Psoas muscle (tissue), 8 donors: ENCODE results near the gene CCNY. TPM values are rescaled to one million over a fixed set of nuclear protein-coding genes. Genes with fewer than 3 reads are reported as not detected.

Source experiments
- ATAC-seq, 4 donors: fragments of 200-7000 bp; cut with Tn5 transposase; one replicate each; pipeline ENCODE4 v1.9.1; 2020; ENCODE audit warnings: moderate library complexity in 3 of 4, mild to moderate bottlenecking in 2 of 4
- DNase-seq, 2 donors: peaks; one replicate each; pipeline ENCODE4 v3.0.0-alpha.2; 2020
- H3K27ac ChIP-seq: fragments of 200-600 bp; one replicate; pipeline ENCODE4 v1.8.0; 2022
- H3K27me3 ChIP-seq, 3 donors: fragments of 200-600 bp in 1 of 3; one replicate each; pipeline versions ENCODE4 v1.6.1 to v1.8.0; 2013 to 2022; ENCODE audit warnings: low read length in 2 of 3, mild to moderate bottlenecking in 2 of 3, moderate library complexity in 1 of 3; ENCODE audit not compliant: insufficient read depth in 3 of 3
- H3K36me3 ChIP-seq, 2 donors: fragments of 200-600 bp in 1 of 2; one replicate each; pipeline versions ENCODE4 v1.6.1 to v1.8.0; 2013 to 2022; ENCODE audit warnings: low read depth in 1 of 2, mild to moderate bottlenecking in 1 of 2, moderate library complexity in 1 of 2; ENCODE audit not compliant: insufficient read depth in 1 of 2
- H3K4me1 ChIP-seq: fragments of 200-600 bp; one replicate; pipeline ENCODE4 v1.8.0; 2022
- H3K4me3 ChIP-seq: fragments of 200-600 bp; one replicate; pipeline ENCODE4 v1.8.0; 2022; ENCODE audit warnings: mild to moderate bottlenecking
- H3K9me3 ChIP-seq: fragments of 200-600 bp; one replicate; pipeline ENCODE4 v1.8.0; 2022
- CTCF ChIP-seq: fragments of 200-600 bp; IDR thresholded peaks from one replicate; pipeline ENCODE4 v1.8.0; 2022; ENCODE audit warnings: antibody characterized with exemption
- WGBS, 3 donors: extraction: QIAGEN DNeasy Blood & Tissue Kit; methylation state at CpG; one replicate each; pipeline versions ENCODE4 v1.1.6 to v1.1.7; 2013; 5-methylcytosine and 5-hydroxymethylcytosine counted together
- intact Hi-C, 2 donors: fragments of 100-400 bp; cut with DNase I; formaldehyde crosslinking; loops; one replicate each; pipeline versions ENCODE4 v1.11.0 to v1.14.2; 2022
- polyA plus RNA-seq, 3 donors: library from polyadenylated mRNA; stranded (reverse); fragments of 200-250 nt; gene quantifications; one replicate each; pipeline ENCODE4 v1.2.3, GENCODE V29; 2013
- total RNA-seq, 4 donors: library from RNA; stranded (reverse); fragmentation: NEBNext Ultra II Directional in 2 of 4; extraction: Animal tissue kit (Norgen Biotek cat#: 25700) in 2 of 4; gene quantifications; one replicate each; pipeline versions ENCODE4 v1.2.1 to v1.2.4, GENCODE V29; 2021 to 2023
- donor health status: healthy with polysubstance abuse.
- donor health status: DM: no; HTN: no; CAD: no; lungs with moderate emphysema.
- donor health status: Bipolar disorder and iron deficiency.
- donor health status: healthy.
- donor health status: DM: yes; HTN: yes; CAD: no.
- donor health status: DM: no; HTN: no; CAD: no.
- donor health status: DM: no; HTN: no; CAD: no.
- donor health status: DM: yes; HTN: yes; CAD: no.

The CCNY gene
- total and polyA plus RNA-seq, 7 donors, result 21.2 to 55.8 (median 47.0) TPM

GRCh38 chr10:35355971-35356724 lies 19.8 kb downstream of the CCNY start:
- ATAC-seq (no peak), DNase-seq (no peak)
- intact Hi-C loops, result loop anchor here in 1 of 2 donors (5.0 kb wide), 1 partner anchor 56 kb away; no protein-coding TSS in a partner anchor
- Histone ChIP-seq H3K9me3 (no peaks in the 10 kb centered on the region), H3K36me3 (no peaks in the 10 kb centered on the region), H3K27me3 (no peaks in the 10 kb centered on the region), H3K4me3 (no peak overlapping the region), H3K27ac (no peak overlapping the region), H3K4me1 (peaks cover 43% of the 10 kb centered on the region)
- no peak for TF ChIP-seq CTCF
- WGBS, 3 donors, result 79 to 87% (median 83%) methylated on average over 9 of the region's 9 CpGs

- WGBS, 3 donors, result 51 to 60% (median 52%) methylated on average over 2 of the region's 2 CpGs
- DNase-seq, result no peak
- Histone ChIP-seq H3K9me3 (no peaks in the 10 kb centered on the region), H3K36me3 (no peaks in the 10 kb centered on the region), H3K27me3 (no peaks in the 10 kb centered on the region), H3K4me3 (no peak overlapping the region), H3K4me1 (peaks cover 38% of the 10 kb centered on the region), H3K27ac (no peak overlapping the region)
- intact Hi-C loops, result loop anchor here in 1 of 2 donors (5.0 kb wide), 1 partner anchor 56 kb away; no protein-coding TSS in a partner anchor
- no peak for ATAC-seq
- TF ChIP-seq CTCF, result no peak
These were observed 20.4 kb downstream of the CCNY start for GRCh38 chr10:35356725-35357092.

GRCh38 chr10:35359056-35359455 lies 22.7 kb downstream of the CCNY start:
- Histone ChIP-seq H3K36me3 (no peaks in the 10 kb centered on the region), H3K27ac (no peak overlapping the region), H3K4me3 (no peak overlapping the region), H3K9me3 (no peaks in the 10 kb centered on the region), H3K27me3 (no peaks in the 10 kb centered on the region), H3K4me1 (peaks cover 16% of the 10 kb centered on the region)
- intact Hi-C loops, result loop anchor here in 1 of 2 donors (5.0 kb wide), 1 partner anchor 53 kb away; no protein-coding TSS in a partner anchor
- WGBS, 3 donors, result 54 to 62% (median 57%) methylated on average over 2 of the region's 2 CpGs
- no peak for TF ChIP-seq CTCF
- DNase-seq (no peak), ATAC-seq (no peak)

- H3K27me3 ChIP-seq, result no peaks in the 10 kb centered on the region
- TF ChIP-seq CTCF, result no peak
- ATAC-seq, result no peak
- H3K27ac ChIP-seq, result no peak overlapping the region
- H3K4me1 ChIP-seq, result peaks cover 16% of the 10 kb centered on the region
- no peaks in the 10 kb centered on the region for H3K36me3 ChIP-seq
- DNase-seq, result no peak
- no peaks in the 10 kb centered on the region for H3K9me3 ChIP-seq
- intact Hi-C loops, result loop anchor here in 1 of 2 donors (5.0 kb wide), 1 partner anchor 52 kb away; no protein-coding TSS in a partner anchor
- no peak overlapping the region for H3K4me3 ChIP-seq
- WGBS, 3 donors, result 94% methylated on average over 4 of the region's 4 CpGs
These were observed 23.6 kb downstream of the CCNY start for GRCh38 chr10:35359873-35360272.
